Measurements from ENCODE around the gene PLXNB1.

Gene PLXNB1

GRCh38 chr3:48387634-48388033 is 42.3 kb downstream of the PLXNB1 start:
- in situ Hi-C loops (cut with MboI; ENCODE audit: low sequenced_read_pairs), result no loop called here

GRCh38 chr3:48372862-48373435 is 56.9 kb downstream of the PLXNB1 start:
- in situ Hi-C loops (cut with MboI; ENCODE audit: low sequenced_read_pairs), result no loop called here

- in situ Hi-C loops (cut with MboI; ENCODE audit: low sequenced_read_pairs), result no loop called here
Measured at GRCh38 chr3:48372377-48372770, 57.5 kb downstream of the PLXNB1 start.

GRCh38 chr3:48371651-48372376 is 58.1 kb downstream of the PLXNB1 start, which contains the start of gene FBXW12:
Gene FBXW12 (plus strand): TSS chr3:48372219. CDS start chr3:48372768, 549 bp downstream.
- in situ Hi-C loops (cut with MboI; ENCODE audit: low sequenced_read_pairs), result no loop called here

- in situ Hi-C loops (cut with MboI; ENCODE audit: low sequenced_read_pairs), result no loop called here
Measured at GRCh38 chr3:48370333-48370713, 59.6 kb downstream of the PLXNB1 start.

GRCh38 chr3:48369693-48370332 is 60.1 kb downstream of the PLXNB1 start:
- in situ Hi-C loops (cut with MboI; ENCODE audit: low sequenced_read_pairs), result no loop called here

- in situ Hi-C loops (cut with MboI; ENCODE audit: low sequenced_read_pairs), result no loop called here
Measured at GRCh38 chr3:48367201-48367600, 62.7 kb downstream of the PLXNB1 start.

GRCh38 chr3:48364840-48365239 is 65.0 kb downstream of the PLXNB1 start:
- in situ Hi-C loops (cut with MboI; ENCODE audit: low sequenced_read_pairs), result no loop called here

- in situ Hi-C loops (cut with MboI; ENCODE audit: low sequenced_read_pairs), result no loop called here
Measured at GRCh38 chr3:48361928-48362327, 68.0 kb downstream of the PLXNB1 start.

GRCh38 chr3:48356419-48356818 is 73.5 kb downstream of the PLXNB1 start:
- in situ Hi-C loops (cut with MboI; ENCODE audit: low sequenced_read_pairs), result no loop called here

GRCh38 chr3:48353987-48354386 is 75.9 kb downstream of the PLXNB1 start:
- in situ Hi-C loops (cut with MboI; ENCODE audit: low sequenced_read_pairs), result no loop called here
